Spleen (tissue), 7 donors: ENCODE data around the gene LDB2.

Source experiments
- POLR2AphosphoS5 ChIP-seq, 3 donors: sonication (generic); formaldehyde crosslinking; IDR thresholded peaks; one replicate each; pipeline ENCODE4 v1.5.1; 2017; ENCODE audit warnings: antibody characterized with exemption in 3 of 3
- TF ChIP-seq, protein P1 (sequence below), 11 experiments: fragments of 200-600 bp in 7 of 11; fragments of 450-650 bp in 4 of 11; sonication (generic) in 4 of 11; IDR thresholded peaks in 8 of 11; conservative IDR thresholded peaks in 3 of 11; 1 replicate in 7 of 11; 2 replicates in 4 of 11; pipeline versions ENCODE4 v1.4.0 to v1.8.0; 2016 to 2021; ENCODE audit warnings: antibody characterized with exemption in 11 of 11, inconsistent platforms in 4 of 11, mild to moderate bottlenecking in 1 of 11
- donor health status: DM: no; HTN: no; CAD: no; lungs with moderate emphysema.
- donor health status: DM: no; HTN: no; CAD: no.
- donor health status: DM: no; HTN: no; CAD: no.

DNA sequence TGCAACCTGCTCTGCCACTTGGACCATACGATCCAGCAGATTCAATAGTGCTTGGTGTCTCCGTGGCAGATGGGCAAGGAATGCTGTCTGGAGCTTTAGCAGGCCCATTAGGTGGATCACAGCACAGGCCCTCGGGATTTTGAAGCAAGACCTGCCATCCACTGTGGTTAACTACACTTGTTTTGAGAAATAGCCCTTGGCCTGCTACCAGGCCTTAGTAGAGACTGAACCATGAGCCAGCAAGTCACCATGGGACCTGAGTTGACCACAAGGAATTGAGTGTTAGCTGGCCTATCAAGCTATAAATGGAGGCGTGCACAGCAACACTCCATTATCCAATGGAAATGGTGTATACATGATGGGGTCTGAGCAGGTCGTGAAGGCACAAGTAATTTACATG is 14.5 kb upstream of the LDB2 start:
- TF ChIP-seq, protein P1, sequence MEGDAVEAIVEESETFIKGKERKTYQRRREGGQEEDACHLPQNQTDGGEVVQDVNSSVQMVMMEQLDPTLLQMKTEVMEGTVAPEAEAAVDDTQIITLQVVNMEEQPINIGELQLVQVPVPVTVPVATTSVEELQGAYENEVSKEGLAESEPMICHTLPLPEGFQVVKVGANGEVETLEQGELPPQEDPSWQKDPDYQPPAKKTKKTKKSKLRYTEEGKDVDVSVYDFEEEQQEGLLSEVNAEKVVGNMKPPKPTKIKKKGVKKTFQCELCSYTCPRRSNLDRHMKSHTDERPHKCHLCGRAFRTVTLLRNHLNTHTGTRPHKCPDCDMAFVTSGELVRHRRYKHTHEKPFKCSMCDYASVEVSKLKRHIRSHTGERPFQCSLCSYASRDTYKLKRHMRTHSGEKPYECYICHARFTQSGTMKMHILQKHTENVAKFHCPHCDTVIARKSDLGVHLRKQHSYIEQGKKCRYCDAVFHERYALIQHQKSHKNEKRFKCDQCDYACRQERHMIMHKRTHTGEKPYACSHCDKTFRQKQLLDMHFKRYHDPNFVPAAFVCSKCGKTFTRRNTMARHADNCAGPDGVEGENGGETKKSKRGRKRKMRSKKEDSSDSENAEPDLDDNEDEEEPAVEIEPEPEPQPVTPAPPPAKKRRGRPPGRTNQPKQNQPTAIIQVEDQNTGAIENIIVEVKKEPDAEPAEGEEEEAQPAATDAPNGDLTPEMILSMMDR (IDR thresholded peaks at IDR 0.05 in 8 of 11, conservative IDR thresholded peaks at IDR 0.05 in 3 of 11): no peak
- TF ChIP-seq POLR2AphosphoS5 (IDR thresholded peaks at IDR 0.05): no peak
